Right renal cortex interstitium (tissue), 3 donors: ENCODE results near the gene RBM10. TPM values are rescaled to one million over a fixed set of nuclear protein-coding genes. Genes with fewer than 3 reads are reported as not detected.

ENCODE experiments used
- DNase-seq, 3 donors: peaks; one replicate each; pipeline ENCODE4 v3.0.0-alpha.2; 2013; ENCODE audit warnings: low read depth in 3 of 3, low spot score in 2 of 3
- polyA plus RNA-seq, 3 donors: library from polyadenylated mRNA; unstranded; fragments of 120-200 nt; gene quantifications; one replicate each; pipeline ENCODE4 v1.2.1, GENCODE V29; 2013; ENCODE audit not compliant: insufficient read length in 3 of 3

Gene RBM10
- polyA plus RNA-seq, 3 donors = 44.6 to 48.9 (median 45.0) TPM

DNA sequence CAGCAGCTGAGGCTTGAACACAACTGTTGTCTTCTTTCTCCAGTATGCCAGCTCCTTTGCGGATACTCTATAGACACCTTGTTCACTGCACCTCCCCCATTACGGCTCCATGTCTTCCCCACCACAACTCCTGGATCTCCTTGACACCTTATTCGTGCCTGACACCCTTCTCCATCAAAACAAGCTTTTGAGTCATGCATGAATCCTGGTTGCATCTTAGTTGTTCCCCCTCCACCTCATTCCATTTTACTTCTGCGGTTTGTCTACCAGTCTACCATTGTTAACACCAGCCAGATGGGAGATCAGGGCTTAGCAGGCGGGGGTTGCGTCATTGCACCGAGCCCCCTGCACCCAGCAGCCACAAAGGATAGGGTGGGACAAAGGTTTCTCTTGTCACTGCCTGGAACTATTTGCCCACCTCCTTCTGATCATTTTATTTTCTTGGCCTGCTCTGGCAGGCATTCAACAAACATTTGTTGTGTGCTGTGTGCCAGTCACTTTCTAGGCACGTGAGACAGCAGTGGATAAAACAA is 71.4 kb downstream of the RBM10 start:
- no peak for DNase-seq

DNA sequence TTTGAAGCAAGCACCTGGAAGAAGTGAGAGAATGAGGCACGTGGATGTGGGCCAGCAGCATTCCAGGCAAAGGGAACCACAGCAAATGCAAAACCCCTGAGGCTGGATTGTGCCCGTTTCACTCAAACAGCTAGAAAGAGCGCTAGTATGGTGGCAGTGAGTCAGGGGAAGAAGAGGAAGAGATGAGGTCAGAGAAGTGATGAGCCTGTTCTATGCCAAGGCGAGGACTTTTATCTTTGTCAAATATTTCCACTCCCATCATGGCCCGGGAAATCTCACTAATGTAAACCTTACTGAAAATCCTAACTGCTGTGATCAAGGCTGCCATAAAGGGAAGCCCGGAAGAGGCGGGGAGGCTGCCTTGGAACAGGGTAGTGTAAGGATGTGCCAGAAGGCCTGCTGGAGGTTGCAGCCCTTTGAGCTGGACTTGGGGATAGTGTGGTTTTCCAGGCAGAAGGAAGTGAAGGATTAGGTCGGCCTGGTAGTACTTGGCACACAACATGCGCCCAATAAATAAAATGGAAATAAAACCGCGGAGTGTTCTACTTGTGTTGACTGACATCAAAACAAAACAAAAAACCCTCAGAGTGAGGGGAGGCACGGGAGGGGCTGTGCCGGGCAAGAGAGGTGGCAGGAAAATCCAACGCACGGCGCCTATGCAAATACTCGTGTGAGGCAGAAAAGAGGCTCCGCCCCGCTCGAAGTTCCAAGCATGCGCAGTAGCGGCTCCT is 72.3 kb downstream of the RBM10 start:
- DNase-seq = no peak

DNA sequence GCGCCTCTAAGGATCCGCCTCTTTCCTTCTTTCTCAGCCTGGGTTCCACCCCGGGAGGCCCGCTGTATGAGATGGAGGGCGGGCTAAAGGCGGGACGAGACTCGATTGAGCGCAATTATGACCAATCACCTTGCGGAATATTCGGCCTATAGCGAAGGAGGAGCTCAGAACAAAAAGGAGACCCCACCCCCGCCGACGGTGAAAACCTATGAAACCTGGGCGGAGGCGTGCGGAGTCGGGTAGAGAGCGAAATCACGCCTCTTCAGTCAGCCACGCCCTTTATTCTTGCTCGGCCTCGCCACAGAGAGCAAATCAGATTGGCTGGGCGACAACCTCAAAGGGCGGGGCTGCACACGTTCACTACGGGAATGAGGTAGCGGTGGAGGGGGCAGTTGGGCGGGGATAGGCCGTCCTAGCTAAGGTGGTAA is 72.8 kb downstream of the RBM10 start:
- peak; percentile 90 to 94 (median 93) for DNase-seq

DNA sequence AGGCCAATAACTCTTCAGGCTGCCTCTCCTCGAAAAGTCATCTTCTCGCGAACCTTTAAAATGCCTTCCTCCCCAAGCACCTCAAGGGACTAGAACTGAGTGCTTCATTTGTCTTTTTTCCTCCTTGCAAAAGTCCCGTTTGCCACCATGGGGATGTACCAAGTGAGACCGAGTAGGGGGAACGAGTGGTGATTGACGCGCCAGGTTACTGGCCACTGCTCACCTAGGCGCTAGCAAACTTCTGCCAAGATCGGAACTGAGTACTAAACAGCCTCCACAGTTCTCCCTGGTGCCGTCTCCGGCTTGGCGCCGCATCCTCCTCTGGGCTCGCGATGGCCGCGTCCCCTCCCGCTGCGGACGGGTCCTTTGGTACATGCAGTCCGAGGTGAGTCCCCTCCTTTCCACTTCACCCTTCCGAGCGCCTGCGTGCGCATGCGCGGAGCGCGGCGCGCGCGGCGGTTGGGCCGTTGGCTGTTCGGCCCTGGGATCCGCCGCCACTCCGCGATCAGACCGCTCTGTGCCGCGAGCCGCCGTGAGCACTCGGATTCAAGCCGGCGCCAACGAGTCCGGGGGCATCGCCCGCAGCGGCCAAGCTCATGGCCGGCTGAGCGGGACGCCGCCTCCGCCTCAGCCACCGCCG is 73.4 kb downstream of the RBM10 start, which contains the start of gene CDK16:
CDK16 (plus strand) TSS at position 402 of the 640 bp plus-strand sequence. CDS start 4,877 bp downstream, outside the sequence.
- peak; percentile 44 to 87 (median 78) for DNase-seq

GRCh38 chrX:47218920-47219815 is 74.1 kb downstream of the RBM10 start:
- DNase-seq = no peak

DNA sequence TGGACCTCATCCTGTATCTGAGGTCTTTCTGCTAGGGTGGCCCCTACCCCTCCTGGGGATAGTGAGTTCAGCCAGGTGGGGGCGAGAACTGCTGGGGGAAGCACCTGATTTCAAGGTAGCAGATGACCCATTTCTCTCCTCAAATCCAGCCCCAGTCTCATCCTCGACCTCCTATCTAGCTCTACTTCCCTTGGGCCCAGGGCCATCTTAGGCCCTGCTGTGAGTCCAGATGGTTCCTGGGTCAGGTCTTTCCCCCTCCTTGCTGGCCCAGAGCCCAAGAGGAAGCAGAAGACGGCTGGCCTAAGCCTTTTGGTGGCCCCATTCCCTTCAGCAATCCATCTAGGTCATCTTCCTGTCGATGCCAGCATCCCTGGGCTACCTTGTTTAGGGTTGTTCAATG is 76.7 kb downstream of the RBM10 start:
- no peak for DNase-seq

- DNase-seq = no peak
These were observed 77.8 kb downstream of the RBM10 start for GRCh38 chrX:47222751-47223350.

DNA sequence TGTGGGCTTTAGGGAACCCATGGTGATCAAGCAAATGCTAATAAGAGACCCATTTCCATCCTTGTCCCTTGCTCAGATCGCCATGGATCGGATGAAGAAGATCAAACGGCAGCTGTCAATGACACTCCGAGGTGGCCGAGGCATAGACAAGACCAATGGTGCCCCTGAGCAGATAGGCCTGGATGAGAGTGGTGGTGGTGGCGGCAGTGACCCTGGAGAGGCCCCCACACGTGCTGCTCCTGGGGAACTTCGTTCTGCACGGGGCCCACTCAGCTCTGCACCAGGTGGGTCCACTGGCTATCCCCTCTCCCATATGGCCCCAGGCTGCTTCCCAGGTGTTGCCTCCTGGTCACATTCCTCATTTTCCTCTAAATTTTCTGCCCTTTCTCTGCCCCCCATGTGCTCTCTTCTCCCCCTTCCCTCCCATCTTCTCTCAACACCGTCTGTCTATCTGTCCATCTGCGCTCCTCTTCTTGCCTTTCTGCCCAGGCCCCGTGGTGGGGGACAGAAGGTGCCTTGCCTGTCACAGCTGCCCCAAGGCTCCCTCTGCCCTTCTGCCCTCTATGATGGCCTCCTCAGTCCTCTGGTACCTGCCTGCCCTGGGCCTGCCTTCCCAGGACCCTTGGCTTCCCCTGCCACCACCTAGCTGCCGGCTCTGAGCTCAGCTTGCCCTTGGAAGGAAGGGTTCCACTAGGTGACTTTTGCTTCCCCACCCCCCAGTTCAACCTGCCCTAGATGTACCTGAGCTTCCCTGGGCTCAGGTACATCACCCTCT is 78.6 kb downstream of the RBM10 start:
- DNase-seq = no peak

GRCh38 chrX:47224266-47224895 is 79.4 kb downstream of the RBM10 start:
- no peak for DNase-seq

- DNase-seq = no peak
These were observed 79.9 kb downstream of the RBM10 start for GRCh38 chrX:47224896-47225290.

DNA sequence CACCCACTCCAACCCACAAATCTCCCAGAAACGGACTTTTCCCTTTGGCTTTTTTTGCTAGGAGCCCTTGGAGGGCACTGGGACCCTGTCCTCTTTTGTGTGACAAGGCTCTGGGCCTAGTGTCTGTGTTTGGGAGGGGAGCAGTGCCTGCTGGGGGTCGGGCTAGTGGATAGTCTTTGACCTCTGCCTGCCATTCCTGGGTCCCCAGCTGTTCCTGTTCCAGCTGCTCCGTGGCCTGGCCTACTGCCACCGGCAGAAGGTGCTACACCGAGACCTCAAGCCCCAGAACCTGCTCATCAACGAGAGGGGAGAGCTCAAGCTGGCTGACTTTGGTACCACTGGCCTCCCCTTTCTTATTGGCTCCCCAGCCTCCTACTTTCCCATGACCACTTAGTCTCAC is 81.0 kb downstream of the RBM10 start:
- DNase-seq = no peak

GRCh38 chrX:47226531-47227333 is 81.7 kb downstream of the RBM10 start:
- no peak for DNase-seq

DNA sequence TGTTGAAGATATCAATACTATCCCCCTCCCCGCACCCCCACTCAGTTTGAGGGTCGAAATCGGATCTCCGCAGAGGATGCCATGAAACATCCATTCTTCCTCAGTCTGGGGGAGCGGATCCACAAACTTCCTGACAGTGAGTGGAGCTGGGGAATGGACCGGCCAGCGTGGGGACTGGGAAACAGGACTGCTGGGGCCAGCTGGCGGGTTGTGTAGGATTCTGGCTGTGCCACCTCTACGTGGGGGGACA is 82.2 kb downstream of the RBM10 start:
- no peak for DNase-seq

DNA sequence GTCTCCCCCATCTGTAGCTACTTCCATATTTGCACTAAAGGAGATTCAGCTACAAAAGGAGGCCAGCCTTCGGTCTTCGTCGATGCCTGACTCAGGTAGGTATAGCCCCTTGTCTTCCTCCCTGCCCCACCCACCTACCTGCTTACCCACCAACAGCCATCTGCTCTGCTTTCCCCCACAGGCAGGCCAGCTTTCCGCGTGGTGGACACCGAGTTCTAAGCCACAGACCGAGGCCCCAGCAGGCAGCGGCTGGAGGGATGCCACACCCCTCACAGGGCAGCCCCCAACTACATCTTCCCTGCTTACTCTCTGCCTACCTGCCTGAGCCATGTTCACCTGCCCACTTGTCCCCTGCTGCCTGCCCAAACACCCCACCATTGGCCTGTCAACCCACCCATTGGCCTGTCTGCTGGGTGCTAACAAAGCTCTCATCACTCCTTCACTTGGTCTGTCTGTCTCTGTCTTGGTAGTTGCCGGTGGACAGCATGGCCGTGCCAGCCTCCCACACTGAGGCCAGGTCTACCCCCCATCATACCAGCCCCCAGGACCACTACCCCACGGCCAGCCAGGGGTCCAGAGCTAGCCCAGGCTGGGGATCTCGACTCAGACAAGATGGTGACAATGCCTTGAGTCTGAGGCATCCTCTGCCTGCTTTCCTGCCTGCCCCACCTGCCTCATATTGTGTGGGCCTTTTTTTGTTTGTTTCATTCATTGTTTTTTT is 83.7 kb downstream of the RBM10 start:
- no peak for DNase-seq

DNA sequence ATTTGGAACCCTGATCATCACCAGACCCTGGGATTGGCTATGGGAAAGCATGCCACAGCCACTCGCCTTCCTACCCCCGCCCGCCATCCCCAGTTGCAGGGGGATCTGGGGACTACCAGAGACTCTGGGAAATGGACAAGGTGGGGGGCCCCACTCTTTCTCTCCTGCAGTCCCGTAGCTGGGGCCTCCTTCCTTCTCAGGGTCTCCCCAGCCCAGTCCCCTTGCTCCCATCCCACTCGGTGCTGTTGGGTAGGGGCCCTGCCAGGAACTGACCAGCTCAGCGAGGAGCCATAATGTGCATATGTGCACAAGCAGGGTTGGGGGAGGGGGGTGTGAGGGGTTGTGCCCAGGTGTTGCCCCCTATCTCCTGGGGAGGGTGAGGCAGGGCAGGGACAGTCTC is 84.4 kb downstream of the RBM10 start:
- no peak for DNase-seq

DNA sequence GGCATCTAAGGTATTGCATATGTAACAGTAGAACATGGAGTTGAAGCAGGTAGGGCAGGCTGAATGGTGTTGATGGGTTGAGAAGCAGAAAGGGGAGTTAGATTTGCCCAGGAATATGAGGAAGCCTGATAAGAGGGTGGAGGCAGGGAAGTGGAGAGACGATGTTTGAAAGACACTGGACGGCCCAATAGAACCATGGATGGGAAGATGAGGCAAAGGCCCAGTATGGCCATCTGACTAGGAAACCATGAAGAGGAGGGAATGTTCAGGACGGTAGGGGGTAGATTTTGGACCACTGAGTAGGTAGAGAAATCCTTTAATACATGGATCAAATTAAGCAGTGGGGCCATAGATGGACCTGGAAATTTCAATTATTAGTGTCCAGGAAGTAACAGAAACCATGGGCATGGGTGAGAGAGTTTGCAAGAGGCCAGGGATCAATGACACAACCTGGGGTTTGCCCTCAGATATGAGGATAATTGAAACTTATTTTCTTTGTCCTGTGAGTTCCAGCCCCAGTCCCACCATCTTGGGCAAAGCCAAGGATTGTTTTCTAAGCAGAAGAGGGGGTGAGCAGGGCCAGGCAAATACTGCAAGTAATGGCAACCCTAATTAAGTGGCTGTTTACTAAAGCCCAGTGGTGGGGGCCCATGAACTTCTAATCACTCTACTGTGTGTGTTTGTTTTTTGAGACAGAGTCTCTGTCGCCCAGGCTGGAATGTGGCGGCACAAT is 85.3 kb downstream of the RBM10 start:
- no peak for DNase-seq

GRCh38 chrX:47231167-47231566 is 86.1 kb downstream of the RBM10 start:
- no peak for DNase-seq
